HCT116 (cell line): ENCODE results near the gene ESPN. TPM values are rescaled to one million over a fixed set of nuclear protein-coding genes. Genes with fewer than 3 reads are reported as not detected.

Experiments used
- ATAC-seq: fragments of 200-7000 bp; cut with Tn5 transposase; 2 replicates; pipeline ENCODE4 v1.9.1; 2020; ENCODE audit warnings: mild to moderate bottlenecking, moderate library complexity
- BruUV-seq: library from RNA; stranded (reverse); fragments of 400-500 nt; replicated peaks from 2 replicates; lab custom pipeline; 2021; lab: Mats Ljungman, UMichigan
- CTCF ChIA-PET: fragments of 300-600 bp; sonication (Branson Sonifier 250); formaldehyde crosslinking; loops from one replicate; lab custom pipeline; 2021; ENCODE audit warnings: antibody characterized with exemption; lab: Charles Lee
- POLR2A ChIA-PET: fragments of 300-600, 350-600 bp; sonication (Branson Sonifier 250); formaldehyde crosslinking; loops from one replicate; lab custom pipeline; 2021; ENCODE audit warnings: antibody characterized with exemption; lab: Charles Lee
- RAD21 ChIA-PET, 2 experiments: fragments of 300-600 bp; sonication (Branson Sonifier 250); formaldehyde crosslinking; loops; one replicate each; lab custom pipeline; 2023; ENCODE audit warnings: low total read pairs in 2 of 2; ENCODE audit not compliant: uncharacterized antibody in 2 of 2, unreplicated experiment in 2 of 2, low non-redundant PET in 1 of 2; lab: Charles Lee
- DNase-seq: peaks from one replicate; pipeline ENCODE4 v3.0.0-alpha.2; 2010; ENCODE audit warnings: low read depth, low spot score
- H2AFZ ChIP-seq: fragments of 200-600 bp; shearing (Covaris generic), sonication (generic); 2 replicates; pipeline ENCODE4 v1.6.1; 2017; ENCODE audit warnings: low read depth, mixed run types, mixed read lengths, antibody characterized with exemption, low read length; ENCODE audit not compliant: poor library complexity, severe bottlenecking
- H3K27ac ChIP-seq: 2 replicates; pipeline ENCODE4 v1.5.1; 2012; ENCODE audit warnings: low read depth, low read length
- H3K27me3 ChIP-seq: fragments of 200-600 bp; sonication (generic); 2 replicates; pipeline ENCODE4 v1.6.1; 2016; ENCODE audit warnings: mixed run types, low read length, mixed read lengths; ENCODE audit not compliant: insufficient read depth
- H3K36me3 ChIP-seq, 2 experiments: fragments of 200-500 bp in 1 of 2; fragments of 200-600 bp in 1 of 2; sonication (Bioruptor generic) in 1 of 2; sonication (generic) in 1 of 2; 2 replicates each; pipeline versions ENCODE4 v1.5.1 to v1.6.1; 2014 to 2016; ENCODE audit warnings: low read length in 2 of 2, inconsistent platforms in 1 of 2, mixed read lengths in 1 of 2, mixed run types in 1 of 2; ENCODE audit not compliant: insufficient read depth in 2 of 2, control insufficient read depth in 1 of 2
- H3K4me1 ChIP-seq, 2 experiments: fragments of 200-600 bp in 1 of 2; sonication (generic) in 1 of 2; 2 replicates each; pipeline versions ENCODE4 v1.5.1 to v1.6.1; 2012 to 2017; ENCODE audit warnings: low read length in 2 of 2, inconsistent platforms in 1 of 2, mild to moderate bottlenecking in 1 of 2, mixed read lengths in 1 of 2, mixed run types in 1 of 2, moderate library complexity in 1 of 2; ENCODE audit not compliant: insufficient read depth in 2 of 2, control insufficient read depth in 1 of 2
- H3K4me2 ChIP-seq: fragments of 200-600 bp; sonication (generic); 2 replicates; pipeline ENCODE4 v1.6.1; 2017; ENCODE audit warnings: mixed run types, low read length, mixed read lengths
- H3K4me3 ChIP-seq, 2 experiments: fragments of 200-600 bp in 1 of 2; sonication (generic) in 1 of 2; replicated peaks in 1 of 2; 2 replicates each; pipeline ENCODE4 v1.5.1; 2011 to 2016; ENCODE audit warnings: low read length in 2 of 2, control low read depth in 1 of 2, low read depth in 1 of 2, mild to moderate bottlenecking in 1 of 2, mixed read lengths in 1 of 2, mixed run types in 1 of 2
- H3K79me2 ChIP-seq: fragments of 200-600 bp; sonication (generic); 2 replicates; pipeline ENCODE4 v1.6.1; 2017; ENCODE audit warnings: mild to moderate bottlenecking, mixed run types, low read length, moderate library complexity, mixed read lengths; ENCODE audit not compliant: insufficient read depth
- H3K9ac ChIP-seq: fragments of 200-600 bp; sonication (generic); 2 replicates; pipeline ENCODE4 v1.6.1; 2016; ENCODE audit warnings: low read length, mixed read lengths
- H3K9me2 ChIP-seq: fragments of 200-600 bp; sonication (generic), shearing (Covaris generic); 2 replicates; pipeline ENCODE4 v1.6.1; 2017; ENCODE audit warnings: mixed run types, mild to moderate bottlenecking, moderate library complexity; ENCODE audit not compliant: insufficient read depth
- H3K9me3 ChIP-seq, 2 experiments: fragments of 200-500 bp in 1 of 2; fragments of 200-600 bp in 1 of 2; sonication (Bioruptor generic) in 1 of 2; sonication (generic) in 1 of 2; 2 replicates each; pipeline ENCODE4 v1.6.1; 2014 to 2017; ENCODE audit warnings: low read length in 2 of 2, mixed read lengths in 2 of 2, inconsistent platforms in 1 of 2, low read depth in 1 of 2, mild to moderate bottlenecking in 1 of 2, mixed run types in 1 of 2, moderate library complexity in 1 of 2; ENCODE audit not compliant: control insufficient read depth in 1 of 2, insufficient read depth in 1 of 2
- H4K20me1 ChIP-seq: fragments of 200-600 bp; sonication (generic), shearing (Covaris generic); 2 replicates; pipeline ENCODE4 v1.6.1; 2017; ENCODE audit warnings: mixed run types, mild to moderate bottlenecking, moderate library complexity; ENCODE audit not compliant: insufficient read depth
- CBX3 ChIP-seq: IDR thresholded peaks from 2 replicates; pipeline ENCODE4 v1.6.1; 2012; ENCODE audit warnings: low read depth
- CEBPB ChIP-seq: IDR thresholded peaks from 2 replicates; pipeline ENCODE4 v1.6.1; 2012; ENCODE audit warnings: low read depth
- EGR1 ChIP-seq: IDR thresholded peaks from 2 replicates; pipeline ENCODE4 v1.6.1; 2012; ENCODE audit warnings: low read depth
- ELF1 ChIP-seq: IDR thresholded peaks from 2 replicates; pipeline ENCODE4 v1.6.1; 2012; ENCODE audit warnings: low read depth, borderline replicate concordance
- EZH2 ChIP-seq: fragments of 200-600 bp; sonication (generic); IDR thresholded peaks from 2 replicates; pipeline ENCODE4 v1.6.1; 2017; ENCODE audit warnings: antibody characterized with exemption, mixed run types
- JUND ChIP-seq: IDR thresholded peaks from 2 replicates; pipeline ENCODE4 v1.6.1; 2012
- POLR2A ChIP-seq: IDR thresholded peaks from 2 replicates; pipeline ENCODE4 v1.7.0; 2011; ENCODE audit warnings: borderline replicate concordance; ENCODE audit not compliant: insufficient read depth, insufficient read length; ENCODE audit errors: extremely low read depth
- POLR2AphosphoS5 ChIP-seq: IDR thresholded peaks from 2 replicates; pipeline ENCODE4 v1.6.1; 2011; ENCODE audit warnings: mild to moderate bottlenecking, low read depth, low read length, moderate library complexity
- RAD21 ChIP-seq: IDR thresholded peaks from 2 replicates; pipeline ENCODE4 v1.6.1; 2012; ENCODE audit warnings: low read depth, mild to moderate bottlenecking
- SIN3A ChIP-seq: IDR thresholded peaks from 2 replicates; pipeline ENCODE4 v1.6.1; 2012; ENCODE audit warnings: low read depth
- TCF7L2 ChIP-seq: IDR thresholded peaks from 2 replicates; pipeline ENCODE4 v1.7.0; 2011; ENCODE audit warnings: borderline replicate concordance, inconsistent platforms; ENCODE audit not compliant: insufficient read depth, insufficient read length; ENCODE audit errors: extremely low read depth
- YY1 ChIP-seq: IDR thresholded peaks from 2 replicates; pipeline ENCODE4 v1.6.1; 2011; ENCODE audit warnings: low read length, low read depth, moderate library complexity, mild to moderate bottlenecking; ENCODE audit not compliant: insufficient replicate concordance; ENCODE audit errors: extremely low read depth
- ZNF274 ChIP-seq: fragments of 200-500 bp; sonication (Bioruptor generic); IDR thresholded peaks from 2 replicates; pipeline ENCODE4 v1.6.1; 2014; ENCODE audit warnings: mild to moderate bottlenecking, low read depth, low read length, inconsistent platforms
- intact Hi-C: fragments of 100-400 bp; cut with micrococcal nuclease; formaldehyde crosslinking; loops from 2 replicates; pipeline ENCODE4 v1.10.0; 2022
- total RNA-seq: library from RNA; stranded (reverse); gene quantifications from one replicate; pipeline ENCODE4 v1.2.1, GENCODE V29; 2021; ENCODE audit not compliant: unreplicated experiment
- TF ChIP-seq, protein P1 (sequence below): IDR thresholded peaks from 2 replicates; pipeline ENCODE4 v1.6.1; 2012
- TF ChIP-seq, protein P2 (sequence below): IDR thresholded peaks from 2 replicates; pipeline ENCODE4 v1.6.1; 2012; ENCODE audit warnings: low read depth
- TF ChIP-seq, protein P3 (sequence below), 3 experiments: fragments of 200-600 bp in 1 of 3; sonication (generic) in 1 of 3; IDR thresholded peaks in 2 of 3; conservative IDR thresholded peaks in 1 of 3; 2 replicates each; pipeline ENCODE4 v1.5.1; 2012 to 2017; ENCODE audit warnings: low read depth in 2 of 3, low read length in 2 of 3, antibody characterized with exemption in 1 of 3, borderline replicate concordance in 1 of 3, control low read depth in 1 of 3, mild to moderate bottlenecking in 1 of 3, mixed read lengths in 1 of 3, mixed run types in 1 of 3, moderate library complexity in 1 of 3; ENCODE audit not compliant: insufficient read depth in 1 of 3
- TF ChIP-seq, protein P4 (sequence below): IDR thresholded peaks from 2 replicates; pipeline ENCODE4 v1.6.1; 2012

The ESPN gene
- total RNA-seq, 1 experiment from 2014 or later, result 114 TPM

GRCh38 chr1:6509919-6510291 is 85.3 kb downstream of the ESPN start:
- intact Hi-C loops, result no loop called here
- RAD21 ChIA-PET, result no interaction called here
- Histone ChIP-seq H3K27ac (no peak overlapping the region), H3K79me2 (no peaks in the 10 kb centered on the region), H3K9me2 (no peaks in the 10 kb centered on the region), H3K4me3 (no peak overlapping the region), H3K4me1 (no peaks in the 10 kb centered on the region), H3K9ac (no peak overlapping the region)
- TF ChIP-seq EGR1 (no peak), POLR2AphosphoS5 (no peak)
- TF ChIP-seq, all 23 proteins: peak for 0
- DNase-seq, result no peak
- H4K20me1 ChIP-seq, result no peaks in the 10 kb centered on the region
- H3K36me3 ChIP-seq, result no peaks in the 10 kb centered on the region
- H3K9me3 ChIP-seq, result no peaks in the 10 kb centered on the region
- no peak overlapping the region for H2AFZ ChIP-seq
- ChIA-PET POLR2A (no interaction called here), CTCF (no interaction called here)
- H3K4me2 ChIP-seq, result no peak overlapping the region
- no TSS peak for BruUV-seq
- H3K27me3 ChIP-seq, result no peaks in the 10 kb centered on the region
- no peak for ATAC-seq

GRCh38 chr1:6510493-6510892 is 85.9 kb downstream of the ESPN start:
- H3K27me3 ChIP-seq, result no peaks in the 10 kb centered on the region
- H3K79me2 ChIP-seq, result no peaks in the 10 kb centered on the region
- intact Hi-C loops, result no loop called here
- POLR2A ChIA-PET, result no interaction called here
- ATAC-seq (no peak), DNase-seq (no peak)
- no peaks in the 10 kb centered on the region for H3K9me2 ChIP-seq
- BruUV-seq, result no TSS peak
- RAD21 ChIA-PET, result no interaction called here
- no peak overlapping the region for H3K4me3 ChIP-seq
- no peak overlapping the region for H3K9ac ChIP-seq
- H4K20me1 ChIP-seq, result no peaks in the 10 kb centered on the region
- H3K27ac ChIP-seq, result no peak overlapping the region
- no peaks in the 10 kb centered on the region for H3K36me3 ChIP-seq
- CTCF ChIA-PET, result no interaction called here
- no peaks in the 10 kb centered on the region for H3K9me3 ChIP-seq
- H3K4me1 ChIP-seq, result no peaks in the 10 kb centered on the region
- H3K4me2 ChIP-seq, result no peak overlapping the region
- no peak overlapping the region for H2AFZ ChIP-seq
- TF ChIP-seq JUND, result no peak
- no peak for TF ChIP-seq CBX3
- TF ChIP-seq ELF1, result no peak
- TF ChIP-seq POLR2A, result no peak
- no peak for TF ChIP-seq TCF7L2
- TF ChIP-seq, protein P1, sequence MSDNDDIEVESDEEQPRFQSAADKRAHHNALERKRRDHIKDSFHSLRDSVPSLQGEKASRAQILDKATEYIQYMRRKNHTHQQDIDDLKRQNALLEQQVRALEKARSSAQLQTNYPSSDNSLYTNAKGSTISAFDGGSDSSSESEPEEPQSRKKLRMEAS, result no peak
- TF ChIP-seq, protein P2, sequence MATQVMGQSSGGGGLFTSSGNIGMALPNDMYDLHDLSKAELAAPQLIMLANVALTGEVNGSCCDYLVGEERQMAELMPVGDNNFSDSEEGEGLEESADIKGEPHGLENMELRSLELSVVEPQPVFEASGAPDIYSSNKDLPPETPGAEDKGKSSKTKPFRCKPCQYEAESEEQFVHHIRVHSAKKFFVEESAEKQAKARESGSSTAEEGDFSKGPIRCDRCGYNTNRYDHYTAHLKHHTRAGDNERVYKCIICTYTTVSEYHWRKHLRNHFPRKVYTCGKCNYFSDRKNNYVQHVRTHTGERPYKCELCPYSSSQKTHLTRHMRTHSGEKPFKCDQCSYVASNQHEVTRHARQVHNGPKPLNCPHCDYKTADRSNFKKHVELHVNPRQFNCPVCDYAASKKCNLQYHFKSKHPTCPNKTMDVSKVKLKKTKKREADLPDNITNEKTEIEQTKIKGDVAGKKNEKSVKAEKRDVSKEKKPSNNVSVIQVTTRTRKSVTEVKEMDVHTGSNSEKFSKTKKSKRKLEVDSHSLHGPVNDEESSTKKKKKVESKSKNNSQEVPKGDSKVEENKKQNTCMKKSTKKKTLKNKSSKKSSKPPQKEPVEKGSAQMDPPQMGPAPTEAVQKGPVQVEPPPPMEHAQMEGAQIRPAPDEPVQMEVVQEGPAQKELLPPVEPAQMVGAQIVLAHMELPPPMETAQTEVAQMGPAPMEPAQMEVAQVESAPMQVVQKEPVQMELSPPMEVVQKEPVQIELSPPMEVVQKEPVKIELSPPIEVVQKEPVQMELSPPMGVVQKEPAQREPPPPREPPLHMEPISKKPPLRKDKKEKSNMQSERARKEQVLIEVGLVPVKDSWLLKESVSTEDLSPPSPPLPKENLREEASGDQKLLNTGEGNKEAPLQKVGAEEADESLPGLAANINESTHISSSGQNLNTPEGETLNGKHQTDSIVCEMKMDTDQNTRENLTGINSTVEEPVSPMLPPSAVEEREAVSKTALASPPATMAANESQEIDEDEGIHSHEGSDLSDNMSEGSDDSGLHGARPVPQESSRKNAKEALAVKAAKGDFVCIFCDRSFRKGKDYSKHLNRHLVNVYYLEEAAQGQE, result no peak
- TF ChIP-seq, protein P3, sequence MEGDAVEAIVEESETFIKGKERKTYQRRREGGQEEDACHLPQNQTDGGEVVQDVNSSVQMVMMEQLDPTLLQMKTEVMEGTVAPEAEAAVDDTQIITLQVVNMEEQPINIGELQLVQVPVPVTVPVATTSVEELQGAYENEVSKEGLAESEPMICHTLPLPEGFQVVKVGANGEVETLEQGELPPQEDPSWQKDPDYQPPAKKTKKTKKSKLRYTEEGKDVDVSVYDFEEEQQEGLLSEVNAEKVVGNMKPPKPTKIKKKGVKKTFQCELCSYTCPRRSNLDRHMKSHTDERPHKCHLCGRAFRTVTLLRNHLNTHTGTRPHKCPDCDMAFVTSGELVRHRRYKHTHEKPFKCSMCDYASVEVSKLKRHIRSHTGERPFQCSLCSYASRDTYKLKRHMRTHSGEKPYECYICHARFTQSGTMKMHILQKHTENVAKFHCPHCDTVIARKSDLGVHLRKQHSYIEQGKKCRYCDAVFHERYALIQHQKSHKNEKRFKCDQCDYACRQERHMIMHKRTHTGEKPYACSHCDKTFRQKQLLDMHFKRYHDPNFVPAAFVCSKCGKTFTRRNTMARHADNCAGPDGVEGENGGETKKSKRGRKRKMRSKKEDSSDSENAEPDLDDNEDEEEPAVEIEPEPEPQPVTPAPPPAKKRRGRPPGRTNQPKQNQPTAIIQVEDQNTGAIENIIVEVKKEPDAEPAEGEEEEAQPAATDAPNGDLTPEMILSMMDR (IDR thresholded peaks at IDR 0.05 in 2 of 3, conservative IDR thresholded peaks at IDR 0.05 in 1 of 3; ENCODE audit: borderline replicate concordance in 1 of 3, insufficient read depth in 1 of 3, low read depth in 2 of 3, low read length in 2 of 3), result no peak
- TF ChIP-seq RAD21, result no peak
- no peak for TF ChIP-seq EGR1
- TF ChIP-seq SIN3A, result no peak
- TF ChIP-seq CEBPB, result no peak
- TF ChIP-seq YY1, result no peak
- TF ChIP-seq, protein P4, sequence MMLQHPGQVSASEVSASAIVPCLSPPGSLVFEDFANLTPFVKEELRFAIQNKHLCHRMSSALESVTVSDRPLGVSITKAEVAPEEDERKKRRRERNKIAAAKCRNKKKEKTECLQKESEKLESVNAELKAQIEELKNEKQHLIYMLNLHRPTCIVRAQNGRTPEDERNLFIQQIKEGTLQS, result no peak
- no peak for TF ChIP-seq ZNF274
- no peak for TF ChIP-seq EZH2
